IMR-90 (cell line): ENCODE measurements around the gene ING2. TPM values are rescaled to one million over a fixed set of nuclear protein-coding genes. Genes with fewer than 3 reads are reported as not detected.

Source experiments
- ATAC-seq: fragments of 200-7000 bp; cut with Tn5 transposase; 2 replicates; pipeline ENCODE4 v1.9.1; 2020; ENCODE audit warnings: low read depth, mild to moderate bottlenecking, moderate library complexity
- BruUV-seq: library from RNA; stranded (reverse); fragments of 400-500 nt; replicated peaks from 2 replicates; lab custom pipeline; 2021; lab: Mats Ljungman, UMichigan
- CTCF ChIA-PET: fragments of 300-600 bp; formaldehyde crosslinking; extraction: SDS; loops from one replicate; lab custom pipeline; 2021; ENCODE audit warnings: antibody characterized with exemption; lab: Yijun Ruan, JAX
- POLR2A ChIA-PET: fragments of 300-600 bp; sonication (Branson Sonifier 250); formaldehyde crosslinking; loops from one replicate; lab custom pipeline; 2022; ENCODE audit warnings: antibody characterized with exemption; ENCODE audit not compliant: unreplicated experiment; lab: Charles Lee
- DNase-seq: peaks from one replicate; pipeline ENCODE4 v3.0.0; 2013
- H2AFZ ChIP-seq: replicated peaks from 2 replicates; pipeline ENCODE3; 2013; ENCODE audit warnings: low read length, mild to moderate bottlenecking; ENCODE audit not compliant: poor library complexity
- H2AK5ac ChIP-seq: 2 replicates; pipeline ENCODE4 v1.6.1; 2013; ENCODE audit warnings: low read depth, low read length, inconsistent platforms
- H2AK9ac ChIP-seq: replicated peaks from 2 replicates; pipeline ENCODE3; 2013; ENCODE audit warnings: mild to moderate bottlenecking, low read depth, low read length, moderate library complexity; ENCODE audit not compliant: poor library complexity
- H2BK120ac ChIP-seq: 2 replicates; pipeline ENCODE4 v1.6.1; 2013; ENCODE audit warnings: low read depth, low read length, inconsistent platforms
- H2BK15ac ChIP-seq: 3 replicates; pipeline ENCODE4 v1.6.1; 2013; ENCODE audit warnings: low read depth, low read length, inconsistent platforms
- H2BK20ac ChIP-seq: 2 replicates; pipeline ENCODE4 v1.6.1; 2013; ENCODE audit warnings: low read depth, mild to moderate bottlenecking, inconsistent platforms, low read length, moderate library complexity
- H2BK5ac ChIP-seq: 2 replicates; pipeline ENCODE4 v1.6.1; 2013; ENCODE audit warnings: mild to moderate bottlenecking, low read depth, low read length, inconsistent platforms; ENCODE audit not compliant: poor library complexity, severe bottlenecking
- H3K14ac ChIP-seq: replicated peaks from 2 replicates; pipeline ENCODE4 v1.6.1; 2013; ENCODE audit warnings: low read depth, low read length, inconsistent platforms
- H3K18ac ChIP-seq: 2 replicates; pipeline ENCODE4 v1.6.1; 2013; ENCODE audit warnings: low read depth, low read length, control low read depth
- H3K23ac ChIP-seq: 2 replicates; pipeline ENCODE4 v1.6.1; 2013; ENCODE audit warnings: low read depth, low read length, inconsistent platforms
- H3K27ac ChIP-seq: 2 replicates; pipeline ENCODE4 v1.5.1; 2013; ENCODE audit warnings: mild to moderate bottlenecking, control low read depth, low read length; ENCODE audit not compliant: insufficient read depth
- H3K27me3 ChIP-seq: 2 replicates; pipeline ENCODE4 v1.6.1; 2013; ENCODE audit warnings: low read length; ENCODE audit not compliant: control insufficient read depth, insufficient read depth
- H3K36me3 ChIP-seq: 2 replicates; pipeline ENCODE4 v1.6.1; 2013; ENCODE audit warnings: low read length, mixed read lengths; ENCODE audit not compliant: control insufficient read depth, insufficient read depth
- H3K4ac ChIP-seq: 2 replicates; pipeline ENCODE4 v1.6.1; 2013; ENCODE audit warnings: low read depth, low read length, inconsistent platforms
- H3K4me1 ChIP-seq: 2 replicates; pipeline ENCODE4 v1.6.1; 2013; ENCODE audit warnings: low read length, mixed read lengths; ENCODE audit not compliant: control insufficient read depth, insufficient read depth
- H3K4me2 ChIP-seq: 2 replicates; pipeline ENCODE4 v1.6.1; 2013; ENCODE audit warnings: low read depth, mild to moderate bottlenecking, control low read depth, low read length, moderate library complexity
- H3K4me3 ChIP-seq: 2 replicates; pipeline ENCODE4 v1.5.1; 2013; ENCODE audit warnings: low read depth, mild to moderate bottlenecking, control low read depth, low read length, moderate library complexity; ENCODE audit not compliant: insufficient read depth
- H3K56ac ChIP-seq: 2 replicates; pipeline ENCODE4 v1.6.1; 2013; ENCODE audit warnings: low read length, inconsistent platforms; ENCODE audit not compliant: insufficient read depth; ENCODE audit errors: extremely low read depth
- H3K79me1 ChIP-seq, 2 experiments: 2 replicates each; pipeline ENCODE4 v1.6.1; 2013; ENCODE audit warnings: low read length in 2 of 2, inconsistent platforms in 1 of 2, low read depth in 1 of 2
- H3K9ac ChIP-seq: 2 replicates; pipeline ENCODE4 v1.6.1; 2013; ENCODE audit warnings: low read depth, low read length, control low read depth
- H3K9me1 ChIP-seq: 2 replicates; pipeline ENCODE4 v1.6.1; 2013; ENCODE audit warnings: low read length, inconsistent platforms; ENCODE audit not compliant: insufficient read depth
- H3K9me3 ChIP-seq: 2 replicates; pipeline ENCODE4 v1.6.1; 2013; ENCODE audit warnings: low read length; ENCODE audit not compliant: control insufficient read depth, insufficient read depth
- H4K20me1 ChIP-seq: 2 replicates; pipeline ENCODE4 v1.6.1; 2013; ENCODE audit warnings: low read length, inconsistent platforms; ENCODE audit not compliant: insufficient read depth
- H4K5ac ChIP-seq: 2 replicates; pipeline ENCODE4 v1.6.1; 2013; ENCODE audit warnings: mild to moderate bottlenecking, low read depth, low read length, control low read depth
- H4K8ac ChIP-seq, 2 experiments: 2 replicates each; pipeline ENCODE4 v1.6.1; 2013; ENCODE audit warnings: low read depth in 2 of 2, low read length in 2 of 2, control low read depth in 1 of 2, inconsistent platforms in 1 of 2
- H4K91ac ChIP-seq: 2 replicates; pipeline ENCODE4 v1.6.1; 2013; ENCODE audit warnings: low read depth, low read length, inconsistent platforms; ENCODE audit not compliant: insufficient read depth
- BHLHE40 ChIP-seq: fragments of 150-350 bp; IDR thresholded peaks from 2 replicates; pipeline ENCODE4 v1.6.1; 2016; ENCODE audit warnings: mild to moderate bottlenecking, low read depth, low read length
- MAFK ChIP-seq: IDR thresholded peaks from 2 replicates; pipeline ENCODE4 v1.6.1; 2012; ENCODE audit warnings: low read depth, low read length, improper control_type of control experiment
- NFE2L2 ChIP-seq: fragments of 150-350 bp; IDR thresholded peaks from 2 replicates; pipeline ENCODE4 v1.6.1; 2016; ENCODE audit warnings: low read depth, mild to moderate bottlenecking, low read length
- POLR2A ChIP-seq: IDR thresholded peaks from 2 replicates; pipeline ENCODE4 v1.6.1; 2012; ENCODE audit warnings: mild to moderate bottlenecking, low read depth, low read length
- WGBS, 2 experiments: methylation state at CpG; one replicate each; pipeline versions ENCODE4 v1.1.5 to v1.1.7; 2013; ENCODE audit warnings: missing lambda C conversion rate in 2 of 2; ENCODE audit not compliant: insufficient read length in 1 of 2; ENCODE audit errors: extremely low coverage in 2 of 2; 5-methylcytosine and 5-hydroxymethylcytosine counted together
- dilution Hi-C: fragments of 300-500 bp; cut with HindIII; formaldehyde crosslinking; loops from one replicate; pipeline ENCODE4 v1.14.3; 2018; ENCODE audit warnings: low sequenced_read_pairs; ENCODE audit not compliant: unreplicated experiment
- in situ Hi-C: fragments of 300-500 bp; cut with MboI; formaldehyde crosslinking; loops from 3 replicates; pipeline ENCODE4 v1.14.3; 2019; ENCODE audit warnings: low sequenced_read_pairs, inconsistent platforms, mixed read lengths
- intact Hi-C: fragments of 100-400 bp; cut with micrococcal nuclease; formaldehyde crosslinking; loops from 2 replicates; pipeline ENCODE4 v1.10.0; 2022
- polyA plus RNA-seq, 3 experiments: library from polyadenylated mRNA; depleted of rRNA; stranded (reverse); fragments of >200 nt; gene quantifications; 2 replicates each; pipeline ENCODE4 v1.2.3, GENCODE V29; 2012; ENCODE audit warnings: low replicate concordance in 1 of 3
- total RNA-seq: library from RNA; depleted of rRNA; stranded (reverse); fragments of >200 nt; gene quantifications from 2 replicates; pipeline ENCODE4 v1.2.3, GENCODE V29; 2012

Gene ING2
- total and polyA plus RNA-seq, 2 of the 4 experiments (the other 2 are of a cell fraction), result 2.5 to 9.5 TPM

DNA sequence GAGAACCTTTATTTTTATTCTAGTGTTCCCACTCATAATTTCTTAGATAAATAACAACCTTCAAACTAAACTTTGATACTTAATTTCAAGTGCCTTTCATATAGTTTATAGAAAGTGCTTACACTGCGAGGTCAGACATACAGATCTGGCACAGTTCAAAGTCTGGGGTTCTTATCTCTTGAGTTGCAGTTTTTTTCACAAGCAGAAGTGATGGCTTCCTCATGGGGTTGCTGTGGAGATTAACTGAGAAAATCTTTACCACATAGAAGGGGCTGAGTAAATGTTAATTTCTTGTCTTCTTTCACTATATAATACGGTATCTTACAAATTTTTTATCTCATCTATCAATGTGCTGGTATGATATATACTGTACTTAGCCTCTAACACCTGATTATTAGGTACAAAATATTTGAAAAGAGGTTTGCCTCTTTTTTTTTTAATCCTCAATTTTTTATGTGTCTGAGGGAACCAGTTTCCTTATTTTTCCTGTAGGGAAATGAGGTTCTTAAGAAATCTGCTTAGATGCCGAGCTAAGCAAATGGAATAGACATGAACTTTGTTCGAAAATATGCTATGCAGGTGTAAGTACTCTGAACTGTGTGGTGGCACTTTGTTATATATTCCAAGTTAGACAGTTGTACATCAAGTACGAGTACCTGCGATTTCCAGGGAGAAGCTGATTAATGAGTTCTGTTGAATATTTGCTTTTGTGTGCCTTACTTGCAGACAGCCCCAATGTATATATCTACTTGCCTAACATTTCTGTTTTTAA, 3.3 kb downstream of the ING2 start:
- Histone ChIP-seq H4K8ac (peak overlapping the region in 1 of 2 experiments; percentile 37; a peak in 1 of 4 replicates), H2BK120ac (no peak overlapping the region), H2AK5ac (no peak overlapping the region), H3K9me3 (no peaks in the 10 kb centered on the region), H2AK9ac (no peak overlapping the region), H3K14ac (no peak overlapping the region), H3K27ac (no peak overlapping the region), H3K9ac (no peak overlapping the region), H4K5ac (no peak overlapping the region), H4K91ac (no peak overlapping the region), H3K56ac (no peak overlapping the region), H2BK5ac (no peak overlapping the region), H3K9me1 (no peaks in the 10 kb centered on the region), H3K23ac (no peak overlapping the region; the same call in 1 of the 2 replicates), H2BK15ac (no peak overlapping the region), H3K79me1 (peaks cover 10 to 32% of the 10 kb centered on the region in 2 experiments), H3K27me3 (no peaks in the 10 kb centered on the region), H4K20me1 (peaks cover 11% of the 10 kb centered on the region), H3K4me3 (no peak overlapping the region), H3K4ac (no peak overlapping the region), H3K4me1 (peaks cover 2% of the 10 kb centered on the region; the same call in 1 of the 2 replicates), H3K4me2 (no peak overlapping the region), H3K18ac (no peak overlapping the region), H2AFZ (no peak overlapping the region), H2BK20ac (no peak overlapping the region), H3K36me3 (peaks cover 3% of the 10 kb centered on the region)
- dilution Hi-C loops (no loop called here), intact Hi-C loops (loop anchor here (2.0 to 5.0 kb wide), 2 partner anchors 89 to 129 kb away; no protein-coding TSS in a partner anchor), in situ Hi-C loops (no loop called here)
- TF ChIP-seq MAFK (peak; percentile 34; the same call in 1 of the 2 replicates), NFE2L2 (no peak), BHLHE40 (no peak), POLR2A (no peak)
- no TSS peak for BruUV-seq
- WGBS, 2 experiments, result 57% methylated on average over 2 of the region's 6 CpGs; no CpG with 5 or more reads in 1 of the 2 experiments
- ATAC-seq (no peak), DNase-seq (no peak)
- CTCF ChIA-PET, result interaction anchor here (0.7 kb wide), 1 partner anchor 503 kb away, joined by 3 read pairs; no protein-coding TSS in a partner anchor
- POLR2A ChIA-PET, result no interaction called here
